Measurements from ENCODE around the gene FARP2. TPM values are rescaled to one million over a fixed set of nuclear protein-coding genes. Genes with fewer than 3 reads are reported as not detected.

The FARP2 gene
- total and polyA plus RNA-seq, 2 of the 13 experiments (the other 11 are each of a cell fraction or from before 2014, with no cell fraction given), result 28.0 to 45.4 TPM

GRCh38 chr2:241315879-241316631 lies 40.0 kb upstream of the FARP2 start, which contains the start of gene SEPTIN2 (continued):
- TF ChIP-seq ZNF75D (CRISPR knock-in tag; IDR thresholded peaks at IDR 0.05; ENCODE audit: borderline replicate concordance), result no peak
- TF ChIP-seq ZNF768 (CRISPR knock-in tag; IDR thresholded peaks at IDR 0.05), result peak; percentile 63; the same call in 1 of the 2 replicates
- no peak for TF ChIP-seq ZNF672 (CRISPR knock-in tag; IDR thresholded peaks at IDR 0.05)
- TF ChIP-seq ZNF331 (CRISPR knock-in tag; IDR thresholded peaks at IDR 0.05), result no peak; the same call in none of the 2 replicates
- no peak for TF ChIP-seq GPBP1L1 (CRISPR knock-in tag; IDR thresholded peaks at IDR 0.05)
- TF ChIP-seq SKI (IDR thresholded peaks at IDR 0.05; ENCODE audit: partially characterized antibody), result peak; percentile 62
- no peak for TF ChIP-seq ZNF383 (CRISPR knock-in tag; IDR thresholded peaks at IDR 0.05; ENCODE audit: borderline replicate concordance)
- TF ChIP-seq ZNF235 (CRISPR knock-in tag; IDR thresholded peaks at IDR 0.05; ENCODE audit: borderline replicate concordance), result no peak; the same call in 1 of the 2 replicates
- no peak; the same call in 1 of the 2 replicates for TF ChIP-seq NR1H2 (CRISPR knock-in tag; IDR thresholded peaks at IDR 0.05; ENCODE audit: borderline replicate concordance, low read depth)
- 0 out of 2 replicates have a peak, but pooled peaks have one; percentile 21 for TF ChIP-seq ELK4 (CRISPR knock-in tag; IDR thresholded peaks at IDR 0.05; ENCODE audit: borderline replicate concordance)
- 0 out of 2 replicates have a peak, but pooled peaks have one; percentile 57 for TF ChIP-seq ZNF138 (CRISPR knock-in tag; IDR thresholded peaks at IDR 0.05; ENCODE audit: low read depth)
- no peak for TF ChIP-seq BHLHE40 (IDR thresholded peaks at IDR 0.05; ENCODE audit: low read length)
- TF ChIP-seq CSRNP1 (CRISPR knock-in tag; IDR thresholded peaks at IDR 0.05), result no peak
- TF ChIP-seq ZBTB10 (CRISPR knock-in tag; IDR thresholded peaks at IDR 0.05; ENCODE audit: borderline replicate concordance), result 0 out of 2 replicates have a peak, but pooled peaks have one; percentile 39
- TF ChIP-seq BRCA1 (CRISPR knock-in tag; IDR thresholded peaks at IDR 0.05), result peak; percentile 97
- 0 out of 2 replicates have a peak, but pooled peaks have one; percentile 76 for TF ChIP-seq ZFP37 (CRISPR knock-in tag; IDR thresholded peaks at IDR 0.05; ENCODE audit: borderline replicate concordance)
- TF ChIP-seq PHF8 (CRISPR knock-in tag; IDR thresholded peaks at IDR 0.05), result peak; percentile 91
- no peak for TF ChIP-seq ZBTB44 (CRISPR knock-in tag; IDR thresholded peaks at IDR 0.05)
- peak; percentile 74 for TF ChIP-seq MXD1 (CRISPR knock-in tag; IDR thresholded peaks at IDR 0.05)
- TF ChIP-seq SNRNP70 (IDR thresholded peaks at IDR 0.05; ENCODE audit: low read depth, low read length), result no peak

All from HepG2 (cell line).